Measurements from ENCODE around the gene ELOA.

GRCh38 chr1:23799255-23799569, 55.9 kb downstream of the ELOA start:
- TF ChIP-seq CTCF (IDR thresholded peaks at IDR 0.05) (no peak), POLR2A (IDR thresholded peaks at IDR 0.05) (no peak)

All from Peyer's patch (tissue), 4 donors.